ENCODE results near the gene F11R.
"Not testable (repeated sequence)": the region's sequence is repeated elsewhere in the genome, so short reads cannot be mapped to it uniquely, and the experiment has no call there.

F11R gene

DNA sequence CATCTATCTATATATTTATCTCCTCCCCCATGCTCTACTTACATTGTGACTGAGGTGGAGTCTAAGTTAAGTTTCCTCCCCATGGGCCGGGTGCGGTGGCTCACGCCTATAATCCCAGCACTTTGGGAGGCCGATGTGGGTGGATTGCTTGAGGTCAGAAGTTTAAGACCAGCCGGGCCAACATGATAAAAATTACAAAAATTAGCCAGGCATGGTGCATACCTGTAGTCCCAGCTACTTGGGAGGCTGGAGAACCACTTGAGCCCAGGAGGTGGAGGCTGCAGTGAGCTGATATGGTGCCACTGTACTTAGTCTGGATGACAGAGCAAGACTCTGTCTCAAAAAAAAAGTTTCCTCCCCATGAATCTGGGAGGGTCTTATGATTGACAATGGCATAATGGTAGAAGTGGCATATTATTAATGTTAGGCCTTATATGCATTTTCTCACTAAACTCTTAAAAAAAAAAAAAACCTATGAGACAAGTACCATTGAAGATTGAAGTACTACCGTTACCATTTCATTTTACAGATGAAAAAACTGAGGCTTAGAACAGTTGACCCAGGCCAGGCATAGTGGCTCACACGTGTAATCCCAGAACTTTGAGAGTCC, 11.2 kb downstream of the F11R start:
- DNase-seq = no peak

DNA sequence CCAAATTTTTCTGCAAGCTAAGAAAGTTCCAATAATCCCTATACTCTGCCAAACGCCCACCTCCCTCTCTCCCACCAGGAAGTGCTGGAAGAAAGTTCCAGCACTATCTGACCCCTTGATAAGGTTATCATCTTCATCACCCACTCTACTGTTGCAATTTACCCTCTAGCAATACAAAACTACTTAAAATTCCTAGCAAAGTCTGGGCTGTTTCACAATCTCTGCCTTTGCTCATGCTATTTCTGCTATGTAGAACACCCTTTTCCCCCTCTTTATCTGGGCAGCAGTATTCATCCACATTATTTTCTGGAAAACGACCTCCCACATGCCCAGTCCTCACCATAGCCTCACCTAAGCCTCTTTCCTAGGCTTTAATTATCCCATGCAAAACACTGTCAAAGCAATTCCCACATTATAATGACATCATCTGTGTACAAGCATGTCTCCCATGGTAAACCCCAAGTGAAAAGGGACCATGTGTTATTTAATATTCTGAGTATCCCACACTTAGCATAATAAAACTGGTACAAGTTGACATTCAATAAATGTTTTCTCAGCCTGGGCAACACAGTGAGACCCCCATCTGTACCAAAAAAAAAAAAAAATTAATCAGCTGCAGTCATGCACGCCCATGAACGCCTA, 12.0 kb downstream of the F11R start:
- no peak for DNase-seq

GRCh38 chr1:161007369-161007768, 13.6 kb downstream of the F11R start:
- DNase-seq = no peak

DNA sequence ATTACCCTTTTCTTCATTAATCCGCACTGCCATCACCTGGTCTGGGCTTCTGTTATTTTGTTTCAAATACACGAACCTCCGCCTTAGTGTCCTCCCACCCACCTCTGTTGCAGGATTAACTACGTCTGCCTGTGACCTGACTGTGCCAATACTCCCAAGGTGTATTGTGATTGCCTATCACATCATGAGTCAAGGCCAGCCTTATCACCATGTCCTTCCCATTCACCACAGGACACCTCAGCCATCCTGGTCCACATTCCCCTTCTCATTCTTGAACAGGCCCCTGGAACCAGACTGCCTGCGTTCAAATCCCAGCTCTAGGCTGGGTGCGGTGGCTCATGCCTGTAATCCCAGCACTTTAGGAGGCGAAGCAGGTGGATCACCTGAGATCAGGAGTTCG, 14.4 kb downstream of the F11R start:
- no peak for DNase-seq

GRCh38 chr1:161001525-161001924, 19.4 kb downstream of the F11R start:
- DNase-seq = no peak

- DNase-seq = no peak
These were observed 20.0 kb downstream of the F11R start for GRCh38 chr1:161000736-161001480.

- DNase-seq = no peak
These were observed 21.6 kb downstream of the F11R start for GRCh38 chr1:160999376-160999775.

DNA sequence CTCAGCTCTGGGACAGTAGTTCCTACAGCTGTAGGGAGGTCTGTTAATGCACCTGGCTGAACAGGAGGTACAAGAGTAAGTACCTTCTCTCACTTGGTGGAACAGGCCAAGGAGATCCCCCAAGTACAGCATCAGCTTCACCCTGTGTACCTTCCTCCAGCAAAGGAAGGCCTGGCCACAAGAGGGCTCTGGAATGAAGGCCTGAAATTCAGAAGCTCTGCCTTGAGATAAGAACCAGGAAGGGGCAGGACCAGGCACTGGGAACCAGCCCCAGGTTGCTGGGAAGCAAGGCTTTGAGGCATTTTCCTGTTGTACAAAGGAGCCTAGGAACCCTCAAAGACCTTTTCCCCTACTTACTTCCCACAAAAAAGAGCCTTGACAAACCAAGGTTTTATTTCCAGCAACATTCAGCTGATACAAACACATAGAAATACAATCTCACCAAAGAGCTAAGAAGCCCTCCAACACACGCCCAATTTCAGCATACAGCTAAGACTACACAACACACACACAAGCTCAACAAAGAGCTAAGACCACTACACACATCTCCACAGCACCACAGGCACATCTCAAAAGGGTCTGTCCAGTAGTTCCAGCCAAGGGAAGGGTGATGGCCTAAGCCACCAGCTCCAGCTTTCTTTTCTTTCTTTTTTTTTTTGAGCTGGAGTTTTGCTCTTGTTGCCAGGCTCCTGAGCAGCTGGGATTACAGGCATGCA, 23.5 kb downstream of the F11R start:
- no peak for DNase-seq

DNA sequence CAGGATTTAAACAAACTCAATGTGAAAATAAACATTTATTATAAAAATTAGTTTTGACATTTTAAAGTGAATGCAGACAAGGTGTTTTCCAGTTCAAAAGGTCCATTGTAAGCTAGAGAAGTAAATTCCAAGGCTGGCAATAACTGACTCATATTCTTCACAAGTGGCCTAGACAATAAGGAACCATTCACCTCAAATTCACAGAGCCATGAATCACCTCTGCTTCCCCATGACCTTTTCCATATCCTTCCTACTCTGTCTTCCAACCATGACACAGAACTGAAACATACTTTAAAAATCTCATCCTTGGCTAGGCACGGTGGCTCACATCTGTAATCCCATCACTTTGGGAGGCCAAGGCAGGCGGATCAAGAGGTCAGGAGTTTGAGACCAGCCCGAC, 24.8 kb downstream of the F11R start:
- no peak for DNase-seq

GRCh38 chr1:160993544-160994193, 27.3 kb downstream of the F11R start:
- DNase-seq = no peak

DNA sequence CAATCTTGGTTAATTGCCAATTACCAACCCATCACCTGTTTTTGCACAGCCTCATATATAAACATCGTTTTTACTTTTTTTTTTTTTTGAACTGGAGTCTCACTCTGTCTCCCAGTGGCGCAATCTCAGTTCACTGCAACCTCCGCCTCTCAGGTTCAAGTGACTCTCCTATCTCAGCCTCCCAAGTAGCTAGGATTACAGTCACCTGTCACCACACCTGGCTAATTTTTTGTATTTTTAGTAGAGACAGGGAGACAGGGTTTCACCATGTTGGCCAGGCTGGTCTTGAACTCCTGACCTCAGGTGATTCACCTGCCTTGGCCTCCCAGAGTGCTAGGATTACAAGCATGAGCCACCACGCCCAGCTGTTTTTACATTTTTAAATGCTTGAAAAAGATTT, 28.9 kb downstream of the F11R start:
- DNase-seq = not testable (repeated sequence)

GRCh38 chr1:160987359-160988050, 33.4 kb downstream of the F11R start:
- DNase-seq = no peak

- DNase-seq = no peak
These were observed 35.2 kb downstream of the F11R start for GRCh38 chr1:160985723-160986122.

- no peak for DNase-seq
These were observed 39.2 kb downstream of the F11R start for GRCh38 chr1:160981584-160982411.

- no peak for DNase-seq
These were observed 41.7 kb downstream of the F11R start for GRCh38 chr1:160979286-160979685.

DNA sequence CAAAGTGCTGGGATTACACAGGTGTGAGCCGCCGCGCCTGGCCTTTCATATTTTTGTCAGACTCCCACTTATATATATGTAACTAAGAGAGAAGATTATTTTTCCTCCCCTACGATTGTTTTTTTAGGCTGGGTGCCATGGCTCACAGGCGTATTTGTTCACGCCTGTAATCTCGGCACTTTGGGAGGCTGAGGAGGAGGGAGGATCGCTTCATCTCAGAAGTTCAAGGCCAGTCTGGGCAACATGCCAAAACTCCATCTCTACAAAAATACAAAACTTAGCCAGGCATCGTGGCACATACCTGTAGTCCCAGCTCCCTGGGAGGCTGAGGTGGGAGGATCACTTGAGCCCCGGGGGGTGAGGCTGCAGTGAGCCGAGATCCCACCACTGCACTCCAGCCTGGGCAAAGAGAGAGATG, 42.4 kb downstream of the F11R start:
- DNase-seq = no peak

- no peak for DNase-seq
These were observed 45.9 kb downstream of the F11R start for GRCh38 chr1:160975026-160975425.

DNA sequence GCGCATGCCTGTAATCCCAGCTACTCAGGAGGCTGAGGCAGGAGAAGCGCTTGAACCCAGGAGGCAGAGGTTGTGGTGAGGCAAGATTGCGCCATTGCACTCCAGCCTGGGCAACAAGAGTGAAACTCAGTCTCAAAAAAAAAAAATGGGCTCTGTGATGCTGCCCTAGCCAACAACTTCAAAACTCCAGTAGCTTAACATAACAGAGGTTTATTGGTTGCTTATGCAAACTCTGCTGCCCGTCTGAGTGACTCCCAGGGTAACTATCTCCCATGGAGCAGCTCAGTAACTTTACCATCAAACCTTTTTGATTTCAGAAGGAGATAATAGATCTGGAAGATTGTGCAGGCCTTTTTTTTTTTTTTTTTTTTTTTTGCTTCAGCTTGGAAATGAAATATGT, 47.5 kb downstream of the F11R start:
- no peak for DNase-seq

DNA sequence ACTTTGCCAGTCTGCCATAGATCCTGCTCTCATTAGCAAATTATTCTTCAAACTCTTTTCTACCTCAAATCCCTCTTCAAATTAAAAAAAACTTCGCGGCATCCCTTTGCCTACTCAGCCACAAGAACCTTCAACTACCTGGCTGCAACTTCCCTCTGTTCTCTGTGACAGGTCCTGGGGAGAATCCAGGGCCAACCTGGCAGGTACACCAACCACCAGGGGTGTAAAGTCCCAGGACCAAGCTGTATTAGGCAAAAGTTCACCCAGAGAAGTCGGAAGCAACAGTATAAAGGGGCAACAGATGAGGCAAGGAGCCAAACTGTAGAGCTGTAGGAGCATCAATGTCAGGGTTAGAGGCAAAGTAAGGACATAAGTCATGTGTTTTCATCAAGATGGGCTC, 48.0 kb downstream of the F11R start:
- no peak for DNase-seq

- no peak for DNase-seq
These were observed 49.3 kb downstream of the F11R start for GRCh38 chr1:160971618-160972056.

GRCh38 chr1:160963521-160963920, 57.4 kb downstream of the F11R start:
- DNase-seq = no peak

- no peak for DNase-seq
These were observed 59.5 kb downstream of the F11R start for GRCh38 chr1:160961419-160961818.

All from NCI-H1436 treated with DMSO at 0.1 percent for 48 hours (cell line).